SK-N-SH (cell line): Measurements from ENCODE around the gene HEXA.
A peak's percentile ranks its signal among the peaks of the same experiment; 100 is the strongest.

Source experiments
- EP300 ChIP-seq, 2 experiments: IDR thresholded peaks; 2 replicates each; pipeline versions ENCODE4 v1.4.0 to v1.6.1; 2012; ENCODE audit warnings: borderline replicate concordance in 1 of 2, low read depth in 1 of 2, low read length in 1 of 2
- GATA2 ChIP-seq: sonication (generic); formaldehyde crosslinking; IDR thresholded peaks from 2 replicates; pipeline ENCODE4 v1.5.0; 2020; ENCODE audit warnings: mild to moderate bottlenecking, missing genetic modification reagents
- NFIC ChIP-seq: IDR thresholded peaks from 2 replicates; pipeline ENCODE4 v1.4.0; 2012; ENCODE audit warnings: borderline replicate concordance
- POLR2AphosphoS5 ChIP-seq: IDR thresholded peaks from 2 replicates; pipeline ENCODE4 v1.6.1; 2012; ENCODE audit warnings: low read depth, low read length
- RAD21 ChIP-seq: IDR thresholded peaks from 2 replicates; pipeline ENCODE4 v1.6.1; 2012; ENCODE audit warnings: mild to moderate bottlenecking, low read length
- YY1 ChIP-seq: IDR thresholded peaks from 2 replicates; pipeline ENCODE4 v1.4.0; 2012; ENCODE audit warnings: low read depth, mild to moderate bottlenecking
- TF ChIP-seq, protein P1 (sequence below): fragments of 200-600 bp; sonication (generic); IDR thresholded peaks from 2 replicates; pipeline ENCODE4 v1.6.1; 2017; ENCODE audit warnings: antibody characterized with exemption, mild to moderate bottlenecking, moderate library complexity
- TF ChIP-seq, protein P2 (sequence below): IDR thresholded peaks from 2 replicates; pipeline ENCODE4 v1.4.0; 2012; ENCODE audit warnings: low read depth, borderline replicate concordance

DNA sequence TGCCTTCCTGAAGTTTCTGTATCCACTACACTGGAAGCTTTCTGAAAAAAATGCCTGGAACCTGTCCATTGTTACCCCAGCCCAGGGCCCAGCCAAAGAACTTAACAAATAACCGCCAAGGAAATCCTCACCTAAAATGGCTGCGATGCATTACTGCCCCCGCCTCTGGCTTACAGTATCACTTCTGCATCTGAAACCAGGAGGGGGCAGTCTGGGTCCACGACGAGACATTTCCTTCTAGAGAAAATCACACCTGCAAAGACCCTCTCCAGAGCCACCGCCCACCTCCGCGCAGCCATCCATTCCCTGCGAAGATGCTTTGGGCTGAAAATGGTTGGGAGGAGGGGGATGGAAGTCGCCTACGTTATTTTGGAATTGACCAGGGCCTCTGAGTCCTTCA lies 33.4 kb downstream of the HEXA start:
- TF ChIP-seq, protein P1, sequence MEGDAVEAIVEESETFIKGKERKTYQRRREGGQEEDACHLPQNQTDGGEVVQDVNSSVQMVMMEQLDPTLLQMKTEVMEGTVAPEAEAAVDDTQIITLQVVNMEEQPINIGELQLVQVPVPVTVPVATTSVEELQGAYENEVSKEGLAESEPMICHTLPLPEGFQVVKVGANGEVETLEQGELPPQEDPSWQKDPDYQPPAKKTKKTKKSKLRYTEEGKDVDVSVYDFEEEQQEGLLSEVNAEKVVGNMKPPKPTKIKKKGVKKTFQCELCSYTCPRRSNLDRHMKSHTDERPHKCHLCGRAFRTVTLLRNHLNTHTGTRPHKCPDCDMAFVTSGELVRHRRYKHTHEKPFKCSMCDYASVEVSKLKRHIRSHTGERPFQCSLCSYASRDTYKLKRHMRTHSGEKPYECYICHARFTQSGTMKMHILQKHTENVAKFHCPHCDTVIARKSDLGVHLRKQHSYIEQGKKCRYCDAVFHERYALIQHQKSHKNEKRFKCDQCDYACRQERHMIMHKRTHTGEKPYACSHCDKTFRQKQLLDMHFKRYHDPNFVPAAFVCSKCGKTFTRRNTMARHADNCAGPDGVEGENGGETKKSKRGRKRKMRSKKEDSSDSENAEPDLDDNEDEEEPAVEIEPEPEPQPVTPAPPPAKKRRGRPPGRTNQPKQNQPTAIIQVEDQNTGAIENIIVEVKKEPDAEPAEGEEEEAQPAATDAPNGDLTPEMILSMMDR, result peak; percentile 54
- TF ChIP-seq POLR2AphosphoS5, result no peak
- peak; percentile 62 for TF ChIP-seq RAD21
- TF ChIP-seq, protein P2, sequence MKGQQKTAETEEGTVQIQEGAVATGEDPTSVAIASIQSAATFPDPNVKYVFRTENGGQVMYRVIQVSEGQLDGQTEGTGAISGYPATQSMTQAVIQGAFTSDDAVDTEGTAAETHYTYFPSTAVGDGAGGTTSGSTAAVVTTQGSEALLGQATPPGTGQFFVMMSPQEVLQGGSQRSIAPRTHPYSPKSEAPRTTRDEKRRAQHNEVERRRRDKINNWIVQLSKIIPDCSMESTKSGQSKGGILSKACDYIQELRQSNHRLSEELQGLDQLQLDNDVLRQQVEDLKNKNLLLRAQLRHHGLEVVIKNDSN, result no peak
- TF ChIP-seq EP300 (IDR thresholded peaks at IDR 0.05; ENCODE audit: borderline replicate concordance in 1 of 2, low read depth in 1 of 2, low read length in 1 of 2), result no peak
- no peak for TF ChIP-seq YY1
- TF ChIP-seq NFIC, result no peak
- TF ChIP-seq GATA2 (CRISPR knock-in tag), result no peak
